Osteoblast (primary cell): ENCODE results near the gene STYXL1. TPM values are rescaled to one million over a fixed set of nuclear protein-coding genes. Genes with fewer than 3 reads are reported as not detected.

Source experiments
- DNase-seq: peaks from one replicate; pipeline ENCODE4 v3.0.0; 2011; ENCODE audit warnings: low spot score, mixed read lengths; ENCODE audit not compliant: insufficient read length; ENCODE audit errors: missing footprints
- H2AFZ ChIP-seq: 2 replicates; pipeline ENCODE4 v1.6.0; 2011; ENCODE audit warnings: mild to moderate bottlenecking, low read length
- H3K27ac ChIP-seq: 2 replicates; pipeline ENCODE4 v1.5.1; 2011; ENCODE audit warnings: mild to moderate bottlenecking, low read depth, low read length, moderate library complexity
- H3K27me3 ChIP-seq: 2 replicates; pipeline ENCODE4 v1.6.0; 2012; ENCODE audit warnings: mild to moderate bottlenecking, control low read depth, inconsistent platforms, low read length, moderate library complexity; ENCODE audit not compliant: insufficient read depth
- H3K36me3 ChIP-seq: 2 replicates; pipeline ENCODE4 v1.5.1; 2011; ENCODE audit warnings: mild to moderate bottlenecking, low read length, control low read depth, moderate library complexity; ENCODE audit not compliant: insufficient read depth
- H3K4me1 ChIP-seq: 2 replicates; pipeline ENCODE4 v1.5.1; 2011; ENCODE audit warnings: mild to moderate bottlenecking, low read length, control low read depth, moderate library complexity; ENCODE audit not compliant: insufficient read depth
- H3K4me2 ChIP-seq: 2 replicates; pipeline ENCODE4 v1.6.0; 2011; ENCODE audit warnings: mild to moderate bottlenecking, low read length; ENCODE audit not compliant: insufficient read depth
- H3K4me3 ChIP-seq: fragments of 200-600 bp; sonication (generic); 3 replicates; pipeline ENCODE4 v1.5.1; 2012; ENCODE audit warnings: mild to moderate bottlenecking, low read length, inconsistent platforms; ENCODE audit not compliant: insufficient read depth
- H3K79me2 ChIP-seq: 2 replicates; pipeline ENCODE4 v1.6.0; 2012; ENCODE audit warnings: mild to moderate bottlenecking, low read length, control low read depth, inconsistent platforms; ENCODE audit not compliant: insufficient read depth
- H3K9me3 ChIP-seq: 2 replicates; pipeline ENCODE4 v1.5.1; 2011; ENCODE audit warnings: low read depth, low read length, control low read depth
- H4K20me1 ChIP-seq: 2 replicates; pipeline ENCODE4 v1.6.0; 2012; ENCODE audit warnings: mild to moderate bottlenecking, low read length, control low read depth; ENCODE audit not compliant: insufficient read depth
- CTCF ChIP-seq: IDR thresholded peaks from 2 replicates; pipeline ENCODE4 v1.5.1; 2011; ENCODE audit warnings: mild to moderate bottlenecking, low read depth, low read length, moderate library complexity; ENCODE audit errors: extremely low read depth
- total RNA-seq: library from RNA; depleted of rRNA; stranded (reverse); fragments of >200 nt; gene quantifications from 2 replicates; pipeline ENCODE4 v1.2.3, GENCODE V29; 2012

STYXL1 gene
- total RNA-seq, 1 donor, result 23.9 TPM

- peak; percentile 74 for DNase-seq
- H3K36me3 ChIP-seq, result peaks cover 67% of the 10 kb centered on the region
- no peak overlapping the region for H2AFZ ChIP-seq
- no peaks in the 10 kb centered on the region for H3K27me3 ChIP-seq
- H3K4me3 ChIP-seq, result no peak overlapping the region
- no peak overlapping the region for H3K27ac ChIP-seq
- H4K20me1 ChIP-seq, result peaks cover 12% of the 10 kb centered on the region
- peaks cover 23% of the 10 kb centered on the region for H3K4me1 ChIP-seq
- H3K4me2 ChIP-seq, result no peak overlapping the region
- H3K79me2 ChIP-seq, result peaks cover 2% of the 10 kb centered on the region
- TF ChIP-seq CTCF, result no peak
- no peaks in the 10 kb centered on the region for H3K9me3 ChIP-seq
Observed at GRCh38 chr7:76065016-76065612, 17.3 kb upstream of the STYXL1 start.

- DNase-seq, result peak; percentile 37
- Histone ChIP-seq H3K79me2 (peaks cover 4% of the 10 kb centered on the region), H2AFZ (no peak overlapping the region), H3K4me1 (peaks cover 21% of the 10 kb centered on the region), H3K4me2 (no peak overlapping the region), H3K36me3 (peaks cover 74% of the 10 kb centered on the region), H3K9me3 (no peaks in the 10 kb centered on the region), H3K4me3 (no peak overlapping the region), H3K27me3 (no peaks in the 10 kb centered on the region), H3K27ac (no peak overlapping the region), H4K20me1 (peaks cover 12% of the 10 kb centered on the region)
- TF ChIP-seq CTCF, result no peak
Observed at GRCh38 chr7:76064208-76064970, 16.6 kb upstream of the STYXL1 start.

- Histone ChIP-seq H3K9me3 (no peaks in the 10 kb centered on the region), H3K27ac (no peak overlapping the region), H4K20me1 (peaks cover 12% of the 10 kb centered on the region), H3K79me2 (peaks cover 10% of the 10 kb centered on the region), H3K27me3 (no peaks in the 10 kb centered on the region), H3K4me1 (peaks cover 14% of the 10 kb centered on the region), H2AFZ (no peak overlapping the region), H3K4me3 (no peak overlapping the region), H3K36me3 (peaks cover 83% of the 10 kb centered on the region), H3K4me2 (no peak overlapping the region)
- peak; percentile 44 for DNase-seq
- no peak for TF ChIP-seq CTCF
Observed at GRCh38 chr7:76063525-76063924, 15.7 kb upstream of the STYXL1 start.

GRCh38 chr7:76063114-76063513 lies 15.3 kb upstream of the STYXL1 start:
- no peak overlapping the region for H2AFZ ChIP-seq
- H3K4me1 ChIP-seq, result peaks cover 14% of the 10 kb centered on the region
- peak; percentile 35 for DNase-seq
- H3K36me3 ChIP-seq, result peaks cover 87% of the 10 kb centered on the region
- peaks cover 14% of the 10 kb centered on the region for H4K20me1 ChIP-seq
- no peak overlapping the region for H3K4me3 ChIP-seq
- H3K9me3 ChIP-seq, result no peaks in the 10 kb centered on the region
- no peak overlapping the region for H3K4me2 ChIP-seq
- H3K79me2 ChIP-seq, result peaks cover 14% of the 10 kb centered on the region
- no peaks in the 10 kb centered on the region for H3K27me3 ChIP-seq
- no peak overlapping the region for H3K27ac ChIP-seq
- no peak for TF ChIP-seq CTCF
